Activated naive CD8-positive, alpha-beta T cell treated with anti-CD3 and anti-CD28 coated beads, Interleukin-2, amount 50 U/mL, for 24 hours (primary cell): ENCODE results near the gene NID1.

Experiments used
- ATAC-seq: fragments of 150-1000 bp; cut with Tn5 transposase; one replicate; pipeline ENCODE4 v1.10.0; 2021
- DNase-seq: peaks from one replicate; pipeline ENCODE4 v3.0.0; 2021
- H3K27ac Mint-ChIP-seq: one replicate; pipeline ENCODE4 v1.8.0; 2021; ENCODE audit warnings: mild to moderate bottlenecking, mixed read lengths
- H3K27me3 Mint-ChIP-seq: one replicate; pipeline ENCODE4 v1.8.0; 2021; ENCODE audit warnings: mixed read lengths
- H3K36me3 Mint-ChIP-seq: one replicate; pipeline ENCODE4 v1.8.0; 2021; ENCODE audit warnings: low read depth, mixed read lengths
- H3K4me1 Mint-ChIP-seq: one replicate; pipeline ENCODE4 v1.8.0; 2021; ENCODE audit warnings: mixed read lengths
- H3K4me3 Mint-ChIP-seq: one replicate; pipeline ENCODE4 v1.8.0; 2021; ENCODE audit warnings: mild to moderate bottlenecking, moderate library complexity, mixed read lengths
- H3K9me3 Mint-ChIP-seq: one replicate; pipeline ENCODE4 v1.8.0; 2021; ENCODE audit warnings: mixed read lengths

The NID1 gene, protein sequence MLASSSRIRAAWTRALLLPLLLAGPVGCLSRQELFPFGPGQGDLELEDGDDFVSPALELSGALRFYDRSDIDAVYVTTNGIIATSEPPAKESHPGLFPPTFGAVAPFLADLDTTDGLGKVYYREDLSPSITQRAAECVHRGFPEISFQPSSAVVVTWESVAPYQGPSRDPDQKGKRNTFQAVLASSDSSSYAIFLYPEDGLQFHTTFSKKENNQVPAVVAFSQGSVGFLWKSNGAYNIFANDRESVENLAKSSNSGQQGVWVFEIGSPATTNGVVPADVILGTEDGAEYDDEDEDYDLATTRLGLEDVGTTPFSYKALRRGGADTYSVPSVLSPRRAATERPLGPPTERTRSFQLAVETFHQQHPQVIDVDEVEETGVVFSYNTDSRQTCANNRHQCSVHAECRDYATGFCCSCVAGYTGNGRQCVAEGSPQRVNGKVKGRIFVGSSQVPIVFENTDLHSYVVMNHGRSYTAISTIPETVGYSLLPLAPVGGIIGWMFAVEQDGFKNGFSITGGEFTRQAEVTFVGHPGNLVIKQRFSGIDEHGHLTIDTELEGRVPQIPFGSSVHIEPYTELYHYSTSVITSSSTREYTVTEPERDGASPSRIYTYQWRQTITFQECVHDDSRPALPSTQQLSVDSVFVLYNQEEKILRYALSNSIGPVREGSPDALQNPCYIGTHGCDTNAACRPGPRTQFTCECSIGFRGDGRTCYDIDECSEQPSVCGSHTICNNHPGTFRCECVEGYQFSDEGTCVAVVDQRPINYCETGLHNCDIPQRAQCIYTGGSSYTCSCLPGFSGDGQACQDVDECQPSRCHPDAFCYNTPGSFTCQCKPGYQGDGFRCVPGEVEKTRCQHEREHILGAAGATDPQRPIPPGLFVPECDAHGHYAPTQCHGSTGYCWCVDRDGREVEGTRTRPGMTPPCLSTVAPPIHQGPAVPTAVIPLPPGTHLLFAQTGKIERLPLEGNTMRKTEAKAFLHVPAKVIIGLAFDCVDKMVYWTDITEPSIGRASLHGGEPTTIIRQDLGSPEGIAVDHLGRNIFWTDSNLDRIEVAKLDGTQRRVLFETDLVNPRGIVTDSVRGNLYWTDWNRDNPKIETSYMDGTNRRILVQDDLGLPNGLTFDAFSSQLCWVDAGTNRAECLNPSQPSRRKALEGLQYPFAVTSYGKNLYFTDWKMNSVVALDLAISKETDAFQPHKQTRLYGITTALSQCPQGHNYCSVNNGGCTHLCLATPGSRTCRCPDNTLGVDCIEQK

DNA sequence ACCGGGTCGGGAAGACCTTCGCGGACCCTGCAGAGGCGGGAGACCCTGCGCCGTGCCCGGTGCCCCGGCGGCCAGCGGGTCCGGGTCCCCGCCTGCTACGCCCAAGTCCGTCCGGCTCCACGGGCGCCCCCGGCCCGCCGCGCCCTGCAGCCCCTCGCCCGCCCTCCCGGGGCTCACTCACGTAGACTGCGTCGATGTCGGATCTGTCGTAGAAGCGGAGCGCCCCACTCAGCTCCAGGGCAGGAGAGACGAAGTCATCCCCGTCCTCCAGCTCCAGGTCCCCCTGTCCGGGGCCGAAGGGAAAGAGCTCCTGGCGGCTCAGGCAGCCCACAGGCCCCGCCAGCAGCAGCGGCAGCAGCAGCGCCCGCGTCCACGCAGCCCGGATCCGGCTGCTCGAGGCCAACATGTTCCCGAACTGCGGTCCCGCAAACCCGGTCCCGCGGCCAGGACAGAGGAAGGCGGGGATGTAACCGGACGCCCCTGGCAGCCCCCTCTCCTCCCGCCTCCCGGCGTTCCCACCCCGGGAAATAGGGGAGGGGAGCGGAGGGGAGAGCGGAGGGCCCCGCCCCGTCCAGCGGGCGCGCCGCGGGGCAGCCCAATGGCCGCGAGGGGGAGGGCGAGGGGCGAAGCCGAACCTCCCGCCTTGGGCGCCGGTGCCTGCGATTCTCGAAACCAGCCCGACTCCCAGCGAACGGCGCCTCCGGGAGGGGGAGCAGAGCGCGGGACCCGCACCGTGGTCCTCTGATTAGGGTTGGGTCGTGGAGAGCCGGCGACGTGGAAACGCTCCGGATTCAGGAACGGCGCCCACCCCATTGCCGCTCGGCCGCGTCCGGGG, at the start of gene NID1:
Gene NID1, minus strand, starts transcription at position 417 of the 835 bp plus-strand sequence. Its CDS starts 11 bp downstream, at position 406.
- no peaks in the 10 kb centered on the region for H3K9me3 Mint-ChIP-seq
- H3K27ac Mint-ChIP-seq, result no peak within 1 kb of the TSS
- H3K27me3 Mint-ChIP-seq, result peaks cover 40% of the 10 kb centered on the region
- H3K36me3 Mint-ChIP-seq, result no peaks in the 10 kb centered on the region
- H3K4me3 Mint-ChIP-seq, result peak within 1 kb of the TSS; percentile 37
- ATAC-seq (no peak), DNase-seq (peak; percentile 15)
- peaks cover 26% of the 10 kb centered on the region for H3K4me1 Mint-ChIP-seq

DNA sequence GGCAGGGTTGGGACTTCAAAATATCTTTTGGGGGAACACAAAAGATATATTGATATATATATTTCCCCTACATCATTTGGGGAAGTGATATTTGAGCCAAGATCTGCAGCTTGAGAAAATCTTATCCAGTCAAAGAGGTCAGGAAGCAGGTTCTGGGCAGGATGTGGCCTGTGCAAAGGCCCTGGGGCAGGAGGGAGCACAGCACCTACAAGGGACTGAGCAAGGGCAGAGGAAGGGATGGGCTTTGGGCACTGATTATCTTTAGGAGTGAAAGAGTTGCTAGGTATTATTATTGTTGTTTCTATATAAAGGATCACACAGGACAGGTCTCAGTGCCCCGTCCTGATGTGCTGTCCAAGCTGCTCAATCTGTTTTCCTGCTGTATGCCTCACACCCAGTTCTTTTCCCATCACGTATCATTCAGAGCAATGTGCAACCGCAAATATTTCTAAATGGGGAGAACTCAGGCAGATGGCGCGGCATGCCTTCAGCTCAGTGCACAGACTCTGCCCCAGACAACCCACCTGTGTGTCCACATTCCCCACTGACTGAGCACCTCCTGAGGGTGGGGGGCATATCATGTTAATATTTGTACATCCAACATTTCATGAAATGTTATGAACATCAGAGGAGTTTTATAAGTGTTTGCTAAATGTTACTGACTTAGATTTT, 49.3 kb upstream of the NID1 start:
- Mint-ChIP-seq H3K36me3 (no peaks in the 10 kb centered on the region), H3K9me3 (no peaks in the 10 kb centered on the region), H3K27me3 (no peaks in the 10 kb centered on the region), H3K4me3 (no peak overlapping the region), H3K4me1 (no peaks in the 10 kb centered on the region), H3K27ac (no peak overlapping the region)
- ATAC-seq (no peak), DNase-seq (no peak)

DNA sequence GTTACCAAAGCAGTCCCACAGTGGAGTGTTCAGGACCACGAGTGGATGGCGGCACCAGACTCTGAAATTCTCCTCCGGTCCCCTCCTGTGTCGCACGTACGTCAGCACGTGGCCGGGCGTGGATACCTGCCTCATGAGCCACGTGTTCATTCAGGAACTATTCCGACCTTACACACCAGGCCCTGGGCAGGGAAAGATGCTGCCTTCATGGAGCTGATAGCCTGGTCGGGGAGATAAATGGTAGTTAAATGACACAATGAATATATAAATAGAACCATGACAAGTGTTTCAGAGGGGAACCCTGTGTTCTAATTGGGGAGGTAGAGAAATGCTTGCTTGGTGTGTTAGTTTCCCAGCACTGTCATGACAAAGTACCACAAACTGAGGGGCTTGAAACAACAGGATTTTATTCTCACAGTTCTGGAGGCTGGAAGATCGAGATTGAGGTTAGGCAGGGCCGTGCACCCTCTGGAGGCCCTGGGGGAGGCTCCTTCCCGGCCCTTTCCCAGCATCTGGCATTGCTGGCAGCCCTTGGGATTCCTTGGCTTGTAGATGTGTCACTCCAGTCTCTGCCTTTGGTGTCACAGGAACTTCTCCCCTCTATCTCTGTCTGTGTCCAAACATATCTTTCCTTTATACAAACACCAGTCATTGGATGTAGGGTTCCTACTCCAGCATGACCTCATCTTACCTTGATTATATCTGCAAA, 48.6 kb upstream of the NID1 start:
- Mint-ChIP-seq H3K9me3 (no peaks in the 10 kb centered on the region), H3K4me1 (no peaks in the 10 kb centered on the region), H3K27me3 (no peaks in the 10 kb centered on the region), H3K27ac (no peak overlapping the region), H3K36me3 (no peaks in the 10 kb centered on the region), H3K4me3 (no peak overlapping the region)
- ATAC-seq (no peak), DNase-seq (no peak)

DNA sequence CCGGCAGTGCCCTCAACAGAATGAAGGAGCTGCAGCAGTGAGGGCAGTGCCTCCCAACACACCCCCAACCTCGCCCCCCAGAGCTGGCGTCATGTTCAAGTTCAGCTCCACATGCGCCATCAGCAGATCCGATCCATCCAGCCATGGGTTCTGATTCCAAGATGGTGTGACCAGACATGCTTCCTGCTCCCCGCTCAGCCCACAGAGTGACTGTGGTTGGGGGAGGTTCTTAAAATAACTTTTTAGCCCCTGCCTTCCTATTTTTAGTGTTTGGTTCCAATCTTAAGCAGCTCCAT, 47.4 kb upstream of the NID1 start:
- Mint-ChIP-seq H3K36me3 (no peaks in the 10 kb centered on the region), H3K27ac (no peak overlapping the region), H3K27me3 (no peaks in the 10 kb centered on the region), H3K4me3 (no peak overlapping the region), H3K4me1 (no peaks in the 10 kb centered on the region), H3K9me3 (no peaks in the 10 kb centered on the region)
- ATAC-seq (no peak), DNase-seq (no peak)

DNA sequence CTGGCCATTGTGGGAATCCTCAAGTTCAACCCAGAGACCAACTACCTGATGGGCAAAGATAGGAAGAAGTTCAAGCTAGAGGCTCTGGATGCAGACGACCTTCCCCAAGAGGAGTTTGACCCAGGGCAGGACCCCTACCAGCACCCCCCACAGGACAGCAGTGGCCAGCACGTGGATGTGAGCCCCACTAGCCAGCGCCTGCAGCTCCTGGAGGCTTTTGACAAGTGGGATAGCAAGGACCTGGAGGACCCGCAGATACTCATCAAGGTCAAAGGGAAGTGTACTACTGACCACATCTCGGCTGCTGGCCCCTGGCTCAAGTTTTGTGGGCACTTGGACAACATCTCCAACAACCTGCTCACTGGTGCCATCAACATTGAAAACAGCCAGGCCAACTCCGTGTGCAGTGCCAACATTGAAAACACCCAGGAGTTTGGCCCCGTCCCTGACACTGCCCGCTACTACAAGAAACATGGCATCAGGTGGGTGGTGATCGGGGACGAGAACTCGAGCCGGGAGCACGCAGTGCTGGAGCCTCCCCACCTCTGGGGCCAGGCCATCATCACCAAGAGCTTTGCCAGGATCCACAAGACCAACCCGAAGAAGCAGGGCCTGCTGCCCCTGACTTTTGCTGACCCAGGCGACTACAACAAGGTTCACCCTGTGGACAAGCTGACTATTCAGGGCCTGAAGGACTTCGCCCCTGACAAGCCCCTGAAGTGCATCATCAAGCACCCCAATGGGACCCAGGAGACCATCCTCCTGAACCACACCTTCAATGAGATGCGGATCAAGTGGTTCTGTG, 46.8 kb upstream of the NID1 start:
- ATAC-seq, result no peak
- no peak for DNase-seq
- Mint-ChIP-seq H3K27me3 (no peaks in the 10 kb centered on the region), H3K27ac (no peak overlapping the region), H3K36me3 (no peaks in the 10 kb centered on the region), H3K4me1 (no peaks in the 10 kb centered on the region), H3K4me3 (no peak overlapping the region), H3K9me3 (no peaks in the 10 kb centered on the region)

DNA sequence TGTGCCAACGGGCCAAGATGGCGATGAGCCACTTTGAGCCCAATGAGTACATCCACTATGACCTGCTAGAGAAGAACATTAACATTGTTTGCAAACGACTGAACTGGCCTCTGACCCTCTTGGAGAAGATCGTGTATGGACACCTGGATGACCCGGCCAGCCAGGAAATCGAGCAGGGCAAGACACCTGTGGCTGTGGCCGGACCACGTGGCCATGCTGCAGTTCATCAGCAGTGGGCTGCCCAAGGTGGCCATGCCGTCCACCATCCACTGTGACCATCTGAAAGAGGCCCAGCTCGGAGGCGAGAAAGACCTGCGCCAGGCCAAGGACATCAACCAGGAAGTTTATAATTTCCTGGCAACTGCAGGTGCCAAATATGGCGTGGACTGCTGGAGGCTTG, 45.2 kb upstream of the NID1 start:
- Mint-ChIP-seq H3K9me3 (no peaks in the 10 kb centered on the region), H3K4me3 (no peak overlapping the region)
- no peak for ATAC-seq

DNA sequence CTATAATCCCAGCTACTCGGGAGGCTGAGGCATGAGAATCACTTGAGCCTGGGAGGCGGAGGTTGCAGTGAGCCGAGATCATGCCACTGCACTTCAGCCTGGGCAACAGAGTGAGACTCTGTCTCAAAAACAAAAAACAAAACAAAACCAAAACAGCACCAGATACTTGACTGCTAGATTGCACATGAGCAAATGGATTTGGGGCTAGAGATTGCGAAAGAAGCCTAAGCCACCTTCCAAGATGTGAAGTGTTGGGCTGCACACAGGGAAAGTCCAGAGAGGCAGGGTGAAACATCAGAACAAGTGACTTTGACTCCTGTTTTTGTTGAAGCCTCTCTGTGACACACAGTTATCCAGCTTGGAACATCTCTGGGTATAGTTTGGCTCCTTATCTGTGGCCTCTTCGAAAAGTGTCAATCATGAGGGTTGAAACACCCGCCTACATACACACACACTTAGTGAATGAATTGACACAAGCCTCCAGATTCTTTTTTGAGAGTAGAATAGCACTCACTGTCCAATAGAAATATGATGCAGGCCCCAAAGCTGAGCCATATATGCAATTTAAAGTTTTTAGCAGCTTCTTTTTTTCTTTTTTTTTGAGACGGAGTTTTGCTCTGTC, 43.2 kb upstream of the NID1 start:
- DNase-seq, result no peak
- Mint-ChIP-seq H3K4me3 (no peak overlapping the region), H3K27me3 (peaks cover 2% of the 10 kb centered on the region), H3K4me1 (peaks cover 4% of the 10 kb centered on the region), H3K9me3 (no peaks in the 10 kb centered on the region), H3K27ac (no peak overlapping the region), H3K36me3 (no peaks in the 10 kb centered on the region)
- ATAC-seq, result no peak

More for the DNA sequence above, 45.2 kb upstream of the NID1 start:
- H3K27me3 Mint-ChIP-seq, result no peaks in the 10 kb centered on the region
- H3K36me3 Mint-ChIP-seq, result no peaks in the 10 kb centered on the region
- peak overlapping the region; percentile 37 for H3K27ac Mint-ChIP-seq
- H3K4me1 Mint-ChIP-seq, result no peaks in the 10 kb centered on the region
- no peak for DNase-seq

DNA sequence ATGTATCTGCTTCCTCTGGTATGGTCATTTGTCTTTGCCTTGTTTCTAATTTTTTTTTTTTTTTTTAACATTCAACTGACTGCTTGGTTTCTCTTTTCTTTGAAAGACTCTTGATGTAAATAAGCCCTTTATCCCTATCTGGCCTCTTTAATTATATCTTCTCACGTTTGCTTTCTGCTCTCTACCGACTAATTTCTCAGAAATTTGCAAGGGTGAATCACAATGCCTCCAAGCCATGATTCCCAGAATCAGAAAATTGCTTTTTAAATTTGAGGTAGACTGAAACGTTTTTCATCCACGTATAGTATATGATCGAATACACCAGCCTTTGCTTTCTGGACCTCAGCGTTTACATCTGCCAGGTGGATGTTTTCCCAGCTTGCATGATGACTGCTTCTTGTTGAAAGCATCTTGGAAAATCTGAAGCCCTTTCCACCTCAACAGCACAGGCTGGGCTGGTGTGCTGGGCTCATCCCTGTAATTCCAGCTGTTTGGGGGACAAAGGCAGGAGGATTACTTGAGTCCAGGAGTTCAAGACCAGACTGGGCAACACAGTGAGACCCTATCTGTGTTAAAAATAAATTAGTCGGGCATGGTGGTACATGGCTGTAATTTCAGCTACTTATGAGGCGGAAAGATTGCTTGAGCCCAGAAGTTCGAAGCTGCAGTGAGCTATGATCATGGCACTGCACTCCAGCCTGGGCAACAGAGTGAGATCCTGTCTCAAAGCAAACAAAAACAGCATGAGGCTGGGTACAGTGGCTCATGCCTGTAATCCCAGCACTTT, 42.4 kb upstream of the NID1 start:
- no peak for DNase-seq
- no peak overlapping the region for H3K4me3 Mint-ChIP-seq
- no peak for ATAC-seq
- H3K9me3 Mint-ChIP-seq, result no peaks in the 10 kb centered on the region
- H3K36me3 Mint-ChIP-seq, result no peaks in the 10 kb centered on the region
- H3K27me3 Mint-ChIP-seq, result peaks cover 2% of the 10 kb centered on the region
- H3K27ac Mint-ChIP-seq, result no peak overlapping the region
- H3K4me1 Mint-ChIP-seq, result peaks cover 4% of the 10 kb centered on the region

DNA sequence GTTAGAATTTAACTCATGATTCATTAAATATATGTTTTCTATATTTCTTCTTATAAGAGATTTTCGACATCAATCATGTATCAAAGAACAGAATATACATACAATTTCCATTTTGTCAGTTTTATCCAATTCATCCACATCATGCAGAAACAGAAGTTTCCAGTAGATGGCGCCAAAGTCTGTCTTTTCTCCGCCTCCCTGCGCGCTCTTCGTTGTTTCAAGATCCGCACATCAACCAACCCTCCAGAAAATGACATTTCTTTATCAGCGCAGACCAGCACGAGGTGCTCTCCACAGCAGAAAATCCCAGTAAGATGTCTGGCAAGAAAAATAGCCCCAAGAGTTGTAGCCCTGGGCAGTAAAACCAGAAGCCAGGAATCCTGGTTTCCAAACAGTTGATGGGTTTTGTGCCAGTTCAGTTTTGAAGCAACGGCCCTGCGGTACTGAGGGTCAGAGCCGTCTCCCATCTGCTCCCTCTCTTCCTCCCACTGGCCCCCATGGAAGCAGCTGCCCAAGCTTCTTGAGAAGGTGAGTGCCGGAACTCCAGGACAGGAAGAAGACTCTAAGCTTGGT, 38.8 kb upstream of the NID1 start:
- peak; percentile 50 for ATAC-seq

DNA sequence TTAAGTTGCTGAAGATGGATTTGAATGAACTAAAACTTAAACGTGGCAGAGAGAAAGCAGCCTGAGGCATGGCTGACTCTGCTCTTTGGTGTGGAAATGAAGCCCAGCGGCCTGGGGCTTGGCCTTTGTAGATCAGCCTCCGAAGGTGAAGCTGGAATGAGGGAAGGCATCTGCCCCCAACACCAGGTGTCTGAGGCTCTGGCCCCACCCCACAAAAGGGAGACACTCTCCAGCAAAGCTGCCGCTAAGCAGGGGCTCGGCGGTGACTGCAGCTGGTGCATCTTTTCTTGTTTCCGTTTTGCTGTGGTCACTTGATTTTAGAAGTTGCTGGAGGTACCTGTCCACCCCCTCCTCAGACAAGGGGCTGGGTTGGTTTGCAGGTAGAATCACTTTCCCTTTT, 38.2 kb upstream of the NID1 start:
- Mint-ChIP-seq H3K27me3 (peaks cover 2% of the 10 kb centered on the region), H3K4me3 (no peak overlapping the region), H3K4me1 (peaks cover 4% of the 10 kb centered on the region), H3K9me3 (no peaks in the 10 kb centered on the region), H3K36me3 (no peaks in the 10 kb centered on the region), H3K27ac (no peak overlapping the region)
- ATAC-seq, result no peak
- DNase-seq, result no peak

More for the DNA sequence above, 38.8 kb upstream of the NID1 start:
- Mint-ChIP-seq H3K27me3 (peaks cover 2% of the 10 kb centered on the region), H3K4me1 (peaks cover 4% of the 10 kb centered on the region), H3K9me3 (no peaks in the 10 kb centered on the region), H3K4me3 (no peak overlapping the region), H3K27ac (no peak overlapping the region), H3K36me3 (no peaks in the 10 kb centered on the region)
- peak; percentile 63 for DNase-seq

DNA sequence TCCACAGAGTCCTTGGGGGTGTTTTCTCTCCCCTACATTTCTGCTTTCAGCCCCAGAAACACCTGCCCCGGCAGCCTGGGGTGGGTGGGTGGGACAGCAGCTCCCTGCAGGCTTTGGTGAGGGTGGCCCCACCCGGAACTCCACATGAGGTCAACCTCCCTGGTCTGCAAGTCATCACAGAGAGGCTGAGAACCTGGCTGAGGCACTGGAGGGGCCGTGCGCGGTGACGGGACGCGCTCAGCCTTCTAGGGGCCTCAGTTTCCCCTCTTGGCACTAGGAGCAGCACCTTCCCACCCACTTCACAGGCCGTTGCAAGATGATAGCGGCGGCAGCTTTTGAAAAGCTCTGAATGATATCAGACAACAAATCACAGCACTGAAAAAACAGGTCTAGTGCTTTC, 37.7 kb upstream of the NID1 start:
- Mint-ChIP-seq H3K4me3 (no peak overlapping the region), H3K27ac (no peak overlapping the region), H3K36me3 (no peaks in the 10 kb centered on the region), H3K4me1 (peaks cover 5% of the 10 kb centered on the region), H3K9me3 (no peaks in the 10 kb centered on the region), H3K27me3 (peaks cover 4% of the 10 kb centered on the region)
- no peak for ATAC-seq
- no peak for DNase-seq
